Measurements from ENCODE around the gene KRTAP10-11.
"Not testable (repeated sequence)": the region's sequence is repeated elsewhere in the genome, so short reads cannot be mapped to it uniquely, and the experiment has no call there.

Gene KRTAP10-11

GRCh38 chr21:44646366-44647221, at the start of gene KRTAP10-11:
KRTAP10-11 (plus strand) TSS chr21:44646414; CDS start chr21:44646459, 45 bp downstream.
- not testable (repeated sequence) for ATAC-seq

GRCh38 chr21:44598061-44598460, 48.2 kb upstream of the KRTAP10-11 start:
- TF ChIP-seq TSHZ2 (CRISPR knock-in tag; IDR thresholded peaks at IDR 0.05) = no peak
- TF ChIP-seq ZNF565 (CRISPR knock-in tag; conservative IDR thresholded peaks at IDR 0.05; ENCODE audit: low read depth) = no peak
- TF ChIP-seq ARNTL (CRISPR knock-in tag; IDR thresholded peaks at IDR 0.05; ENCODE audit: borderline replicate concordance, low read depth) = no peak
- TF ChIP-seq PATZ1 (CRISPR knock-in tag; IDR thresholded peaks at IDR 0.05; ENCODE audit: borderline replicate concordance) = no peak
- TF ChIP-seq CSRNP3 (CRISPR knock-in tag; IDR thresholded peaks at IDR 0.05) = no peak
- no peak for TF ChIP-seq ZNF8 (CRISPR knock-in tag; IDR thresholded peaks at IDR 0.05)
- TF ChIP-seq ZFP30 (CRISPR knock-in tag; IDR thresholded peaks at IDR 0.05) = no peak
- no peak for TF ChIP-seq CSDC2 (CRISPR knock-in tag; IDR thresholded peaks at IDR 0.05)
- no peak for ATAC-seq

- TF ChIP-seq GLIS3 (CRISPR knock-in tag; IDR thresholded peaks at IDR 0.05) (no peak), TSHZ2 (CRISPR knock-in tag; IDR thresholded peaks at IDR 0.05) (no peak)
- ATAC-seq = no peak
These were observed 46.8 kb upstream of the KRTAP10-11 start for GRCh38 chr21:44599264-44600029.

GRCh38 chr21:44600118-44600978, 45.9 kb upstream of the KRTAP10-11 start, which contains the start of gene KRTAP10-7:
KRTAP10-7 (plus strand) TSS chr21:44600597; CDS start chr21:44600622, 25 bp downstream.
- not testable (repeated sequence) for ATAC-seq

GRCh38 chr21:44601091-44601490, 45.1 kb upstream of the KRTAP10-11 start:
- ATAC-seq = peak; percentile 46; the same call in 1 of the 3 replicates

Measured in SK-N-SH treated with all-trans-retinoic acid at 6 μM for 48 hours (cell line).